H9 (cell line): ENCODE measurements around the gene RAB6B. TPM values are rescaled to one million over a fixed set of nuclear protein-coding genes. Genes with fewer than 3 reads are reported as not detected.

Experiments
- DNase-seq: peaks from one replicate; pipeline ENCODE4 v3.0.0-alpha.2; 2017
- H2AFZ ChIP-seq: one replicate; pipeline ENCODE4 v1.6.1; 2013; ENCODE audit warnings: mild to moderate bottlenecking, low read length, control low read depth, moderate library complexity
- H2AK5ac ChIP-seq: 2 replicates; pipeline ENCODE4 v1.6.1; 2013; ENCODE audit warnings: low read length, control low read depth, mixed read lengths; ENCODE audit not compliant: insufficient read length
- H2BK120ac ChIP-seq: one replicate; pipeline ENCODE4 v1.6.1; 2013; ENCODE audit warnings: low read depth, mild to moderate bottlenecking, low read length, control low read depth, inconsistent platforms; ENCODE audit not compliant: poor library complexity, severe bottlenecking
- H2BK12ac ChIP-seq: 2 replicates; pipeline ENCODE4 v1.6.1; 2013; ENCODE audit warnings: low read length, control low read depth, mixed read lengths, low read depth; ENCODE audit not compliant: insufficient read length
- H2BK15ac ChIP-seq: 2 replicates; pipeline ENCODE4 v1.6.1; 2013; ENCODE audit warnings: low read depth, low read length, control low read depth
- H2BK20ac ChIP-seq: one replicate; pipeline ENCODE4 v1.6.1; 2013; ENCODE audit warnings: low read depth, mild to moderate bottlenecking, low read length, control low read depth, inconsistent platforms; ENCODE audit not compliant: poor library complexity, severe bottlenecking
- H2BK5ac ChIP-seq: 2 replicates; pipeline ENCODE4 v1.6.1; 2013; ENCODE audit warnings: low read length, control low read depth, mixed read lengths; ENCODE audit not compliant: insufficient read length
- H3K14ac ChIP-seq: 2 replicates; pipeline ENCODE4 v1.6.1; 2013; ENCODE audit warnings: low read length, control low read depth; ENCODE audit not compliant: insufficient read depth
- H3K18ac ChIP-seq: 2 replicates; pipeline ENCODE4 v1.6.1; 2013; ENCODE audit warnings: low read depth, mild to moderate bottlenecking, mixed read lengths, low read length, control low read depth; ENCODE audit not compliant: insufficient read length
- H3K23ac ChIP-seq: 2 replicates; pipeline ENCODE4 v1.6.1; 2013; ENCODE audit warnings: low read length, control low read depth, mixed read lengths, low read depth; ENCODE audit not compliant: insufficient read length
- H3K23me2 ChIP-seq: 2 replicates; pipeline ENCODE4 v1.6.1; 2013; ENCODE audit warnings: low read depth, mild to moderate bottlenecking, mixed read lengths, low read length, control low read depth; ENCODE audit not compliant: insufficient read length, poor library complexity, severe bottlenecking
- H3K27ac ChIP-seq: 2 replicates; pipeline ENCODE4 v1.5.1; 2013; ENCODE audit warnings: low read length, control low read depth, mixed read lengths, low read depth; ENCODE audit not compliant: insufficient read length
- H3K27me3 ChIP-seq: 2 replicates; pipeline ENCODE4 v1.6.1; 2013; ENCODE audit warnings: low read length, control low read depth, inconsistent platforms; ENCODE audit not compliant: insufficient read depth
- H3K4ac ChIP-seq: 2 replicates; pipeline ENCODE4 v1.6.1; 2013; ENCODE audit warnings: low read depth, mild to moderate bottlenecking, control low read depth, inconsistent platforms, low read length, moderate library complexity
- H3K4me1 ChIP-seq: 2 replicates; pipeline ENCODE4 v1.6.1; 2013; ENCODE audit warnings: low read length, control low read depth, inconsistent platforms; ENCODE audit not compliant: insufficient read depth
- H3K4me2 ChIP-seq: 2 replicates; pipeline ENCODE4 v1.6.1; 2013; ENCODE audit warnings: low read length, control low read depth, mixed read lengths; ENCODE audit not compliant: insufficient read length, insufficient read depth
- H3K56ac ChIP-seq: 2 replicates; pipeline ENCODE4 v1.6.1; 2013; ENCODE audit warnings: low read depth, mild to moderate bottlenecking, mixed read lengths, low read length, control low read depth; ENCODE audit not compliant: insufficient read length
- H3K79me1 ChIP-seq: 2 replicates; pipeline ENCODE4 v1.6.1; 2013; ENCODE audit warnings: low read depth, mild to moderate bottlenecking, moderate library complexity, low read length, control low read depth, inconsistent platforms; ENCODE audit not compliant: insufficient read depth, poor library complexity, severe bottlenecking
- H3K79me2 ChIP-seq: 2 replicates; pipeline ENCODE4 v1.6.1; 2013; ENCODE audit warnings: low read length, control low read depth, inconsistent platforms; ENCODE audit not compliant: insufficient read depth
- H3K9ac ChIP-seq: 2 replicates; pipeline ENCODE4 v1.6.1; 2013; ENCODE audit warnings: low read length, control low read depth, mixed read lengths; ENCODE audit not compliant: insufficient read length; ENCODE audit errors: extremely low read depth
- H3K9me3 ChIP-seq: one replicate; pipeline ENCODE4 v1.6.1; 2013; ENCODE audit warnings: low read depth, low read length, inconsistent platforms; ENCODE audit not compliant: control insufficient read depth
- H3T11ph ChIP-seq: one replicate; pipeline ENCODE4 v1.6.1; 2013; ENCODE audit warnings: mild to moderate bottlenecking, low read length, control low read depth, inconsistent platforms
- H4K20me1 ChIP-seq: one replicate; pipeline ENCODE4 v1.6.1; 2013; ENCODE audit not compliant: control insufficient read depth, insufficient read length, insufficient read depth
- H4K5ac ChIP-seq: 2 replicates; pipeline ENCODE4 v1.6.1; 2013; ENCODE audit warnings: low read depth, mild to moderate bottlenecking, mixed read lengths, low read length, control low read depth; ENCODE audit not compliant: insufficient read length
- H4K8ac ChIP-seq: replicated peaks from 2 replicates; pipeline ENCODE4 v1.6.1; 2013; ENCODE audit warnings: low read length, control low read depth, mixed read lengths, low read depth; ENCODE audit not compliant: insufficient read length
- H4K91ac ChIP-seq: 2 replicates; pipeline ENCODE4 v1.6.1; 2013; ENCODE audit warnings: low read depth, mild to moderate bottlenecking, moderate library complexity, mixed read lengths, low read length, control low read depth; ENCODE audit not compliant: insufficient read length
- H3K27ac Mint-ChIP-seq, 3 experiments: 2 replicates in 2 of 3; 3 replicates in 1 of 3; pipeline ENCODE4 v1.8.0; 2020 to 2021; ENCODE audit warnings: mixed read lengths in 3 of 3, mild to moderate bottlenecking in 1 of 3, moderate library complexity in 1 of 3
- H3K27me3 Mint-ChIP-seq: 2 replicates; pipeline ENCODE4 v1.8.0; 2021; ENCODE audit warnings: low read depth, mild to moderate bottlenecking, moderate library complexity, mixed read lengths
- H3K36me3 Mint-ChIP-seq, 3 experiments: 2 replicates in 2 of 3; 3 replicates in 1 of 3; pipeline ENCODE4 v1.8.0; 2020 to 2021; ENCODE audit warnings: low read depth in 3 of 3, mixed read lengths in 3 of 3; ENCODE audit not compliant: insufficient read depth in 1 of 3
- H3K4me1 Mint-ChIP-seq, 2 experiments: 2 replicates each; pipeline ENCODE4 v1.8.0; 2020; ENCODE audit warnings: mixed read lengths in 2 of 2
- H3K4me3 Mint-ChIP-seq, 2 experiments: 2 replicates in 1 of 2; 3 replicates in 1 of 2; pipeline ENCODE4 v1.8.0; 2020 to 2021; ENCODE audit warnings: mild to moderate bottlenecking in 2 of 2, mixed read lengths in 2 of 2, moderate library complexity in 1 of 2
- H3K9me3 Mint-ChIP-seq, 2 experiments: 2 replicates in 1 of 2; 3 replicates in 1 of 2; pipeline ENCODE4 v1.8.0; 2020; ENCODE audit warnings: mild to moderate bottlenecking in 2 of 2, mixed read lengths in 2 of 2, moderate library complexity in 1 of 2
- WGBS: extraction: QIAGEN DNeasy Blood & Tissue Kit; methylation state at CpG from one replicate; pipeline ENCODE4 v1.1.7; 2013; ENCODE audit warnings: missing lambda C conversion rate, low lambda C conversion rate, mixed read lengths; ENCODE audit not compliant: insufficient read length; ENCODE audit errors: extremely low coverage; 5-methylcytosine and 5-hydroxymethylcytosine counted together
- total RNA-seq: library from RNA; stranded (reverse); gene quantifications from 2 replicates; pipeline ENCODE4 v1.2.1, GENCODE V29; 2021
- TF ChIP-seq, protein P1 (sequence below): fragments of 200-600 bp; sonication (generic); conservative IDR thresholded peaks from 3 replicates; pipeline ENCODE4 v1.8.0; 2021; ENCODE audit warnings: antibody characterized with exemption, mild to moderate bottlenecking

The RAB6B gene
- total RNA-seq, 1 experiment from 2014 or later: 12.3 TPM

DNA sequence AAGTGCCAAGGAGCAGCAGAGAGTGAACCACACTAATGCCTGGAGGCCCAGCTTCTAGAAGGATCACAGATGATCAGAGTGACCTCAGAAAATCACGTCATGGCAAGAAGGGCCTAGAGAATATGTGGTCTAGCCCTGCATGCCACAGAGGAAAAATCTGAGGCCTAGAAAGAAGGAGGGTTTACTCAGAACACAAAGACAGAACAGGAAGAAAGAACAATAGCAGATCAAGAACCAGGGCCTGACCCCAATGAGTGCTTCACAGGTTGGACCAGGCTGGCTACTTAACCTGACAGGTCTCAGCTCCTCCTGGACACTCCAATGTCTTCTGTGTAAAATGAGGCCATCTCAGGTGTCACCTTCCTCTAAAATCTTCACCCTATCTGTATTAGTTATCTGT is 14.2 kb downstream of the RAB6B start:
- H3K79me2 ChIP-seq: no peaks in the 10 kb centered on the region
- Mint-ChIP-seq H3K36me3 (peaks cover 0 to 6% (median 3%) of the 10 kb centered on the region in 3 experiments; a peak in 3 of 7 replicates), H3K27me3 (peaks cover 3% of the 10 kb centered on the region), H3K9me3 (peaks cover 0 to 12% of the 10 kb centered on the region in 2 experiments; a peak in 4 of 5 replicates), H3K4me3 (no peak overlapping the region; a peak in 1 of 5 replicates), H3K27ac (no peak overlapping the region), H3K4me1 (no peaks in the 10 kb centered on the region)
- no CpG with 5 or more reads among the region's 1 CpG for WGBS
- no peak overlapping the region for H4K5ac ChIP-seq
- no peak overlapping the region for H3K56ac ChIP-seq
- no peak overlapping the region for H2AK5ac ChIP-seq
- H3K14ac ChIP-seq: no peak overlapping the region
- no peak overlapping the region for H3K18ac ChIP-seq
- H3T11ph ChIP-seq: no peak overlapping the region
- H2BK120ac ChIP-seq: no peak overlapping the region
- H3K4me2 ChIP-seq: no peak overlapping the region
- no peaks in the 10 kb centered on the region for H3K23me2 ChIP-seq
- no peaks in the 10 kb centered on the region for H3K27me3 ChIP-seq
- no peak overlapping the region for H4K91ac ChIP-seq
- DNase-seq: no peak
- no peak overlapping the region for H2BK12ac ChIP-seq
- no peak overlapping the region for H2BK20ac ChIP-seq
- no peak overlapping the region for H3K9ac ChIP-seq
- H4K8ac ChIP-seq: no peak overlapping the region
- H2BK5ac ChIP-seq: no peak overlapping the region
- TF ChIP-seq, protein P1, sequence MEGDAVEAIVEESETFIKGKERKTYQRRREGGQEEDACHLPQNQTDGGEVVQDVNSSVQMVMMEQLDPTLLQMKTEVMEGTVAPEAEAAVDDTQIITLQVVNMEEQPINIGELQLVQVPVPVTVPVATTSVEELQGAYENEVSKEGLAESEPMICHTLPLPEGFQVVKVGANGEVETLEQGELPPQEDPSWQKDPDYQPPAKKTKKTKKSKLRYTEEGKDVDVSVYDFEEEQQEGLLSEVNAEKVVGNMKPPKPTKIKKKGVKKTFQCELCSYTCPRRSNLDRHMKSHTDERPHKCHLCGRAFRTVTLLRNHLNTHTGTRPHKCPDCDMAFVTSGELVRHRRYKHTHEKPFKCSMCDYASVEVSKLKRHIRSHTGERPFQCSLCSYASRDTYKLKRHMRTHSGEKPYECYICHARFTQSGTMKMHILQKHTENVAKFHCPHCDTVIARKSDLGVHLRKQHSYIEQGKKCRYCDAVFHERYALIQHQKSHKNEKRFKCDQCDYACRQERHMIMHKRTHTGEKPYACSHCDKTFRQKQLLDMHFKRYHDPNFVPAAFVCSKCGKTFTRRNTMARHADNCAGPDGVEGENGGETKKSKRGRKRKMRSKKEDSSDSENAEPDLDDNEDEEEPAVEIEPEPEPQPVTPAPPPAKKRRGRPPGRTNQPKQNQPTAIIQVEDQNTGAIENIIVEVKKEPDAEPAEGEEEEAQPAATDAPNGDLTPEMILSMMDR: no peak
- H3K27ac ChIP-seq: no peak overlapping the region
- no peak overlapping the region for H2BK15ac ChIP-seq
- H3K4ac ChIP-seq: no peak overlapping the region
- no peak overlapping the region for H3K23ac ChIP-seq
- no peaks in the 10 kb centered on the region for H3K9me3 ChIP-seq
- no peaks in the 10 kb centered on the region for H3K4me1 ChIP-seq
- H2AFZ ChIP-seq: no peak overlapping the region
- H3K79me1 ChIP-seq: no peaks in the 10 kb centered on the region
- H4K20me1 ChIP-seq: no peaks in the 10 kb centered on the region
